Liver (tissue), 9 donors: ENCODE data around the gene VPS35L. TPM values are rescaled to one million over a fixed set of nuclear protein-coding genes. Genes with fewer than 3 reads are reported as not detected.

Source experiments
- DNase-seq: peaks from one replicate; pipeline ENCODE4 v3.0.0-alpha.2; 2017; ENCODE audit warnings: low spot score
- H3K27ac ChIP-seq, 2 donors: one replicate each; pipeline ENCODE4 v1.7.0; 2013; ENCODE audit warnings: inconsistent platforms in 2 of 2, low read length in 2 of 2, control low read depth in 1 of 2, low read depth in 1 of 2, mild to moderate bottlenecking in 1 of 2
- H3K27me3 ChIP-seq, 4 donors: one replicate each; pipeline versions ENCODE4 v1.6.1 to v1.7.0; 2013; ENCODE audit warnings: low read length in 3 of 4, inconsistent platforms in 1 of 4, mild to moderate bottlenecking in 1 of 4, moderate library complexity in 1 of 4; ENCODE audit not compliant: control insufficient read depth in 4 of 4, insufficient read depth in 4 of 4
- H3K36me3 ChIP-seq, 4 donors: one replicate each; pipeline versions ENCODE4 v1.6.1 to v1.7.0; 2013; ENCODE audit warnings: low read length in 3 of 4, mild to moderate bottlenecking in 3 of 4, low read depth in 1 of 4, moderate library complexity in 1 of 4; ENCODE audit not compliant: control insufficient read depth in 4 of 4, insufficient read depth in 3 of 4
- H3K4me1 ChIP-seq, 4 donors: one replicate each; pipeline versions ENCODE4 v1.6.1 to v1.7.0; 2013; ENCODE audit warnings: low read length in 3 of 4, mild to moderate bottlenecking in 3 of 4, moderate library complexity in 1 of 4; ENCODE audit not compliant: control insufficient read depth in 4 of 4, insufficient read depth in 4 of 4
- H3K4me3 ChIP-seq, 3 donors: one replicate each; pipeline versions ENCODE4 v1.6.1 to v1.7.0; 2013; ENCODE audit warnings: low read length in 3 of 3, control low read depth in 1 of 3, low read depth in 1 of 3, mild to moderate bottlenecking in 1 of 3
- H3K9ac ChIP-seq, 2 donors: one replicate each; pipeline ENCODE4 v1.7.0; 2013; ENCODE audit warnings: low read length in 2 of 2, mild to moderate bottlenecking in 2 of 2, moderate library complexity in 2 of 2, control low read depth in 1 of 2, low read depth in 1 of 2
- H3K9me3 ChIP-seq, 4 donors: one replicate each; pipeline versions ENCODE4 v1.6.1 to v1.7.0; 2013; ENCODE audit warnings: low read length in 3 of 4; ENCODE audit not compliant: control insufficient read depth in 4 of 4
- CTCF ChIP-seq: fragments of 150-350 bp; IDR thresholded peaks from 2 replicates; pipeline ENCODE4 v1.5.1; 2017; ENCODE audit warnings: improper control_type of control experiment, low read depth, low read length; ENCODE audit not compliant: missing input control
- EGR1 ChIP-seq, 2 donors: IDR thresholded peaks; 2 replicates each; pipeline ENCODE4 v1.6.1; 2016 to 2018; ENCODE audit warnings: antibody characterized with exemption in 2 of 2, low read depth in 2 of 2
- FOXA1 ChIP-seq: IDR thresholded peaks from 2 replicates; pipeline ENCODE4 v1.6.1; 2016; ENCODE audit warnings: antibody characterized with exemption
- FOXA2 ChIP-seq: IDR thresholded peaks from 2 replicates; pipeline ENCODE4 v1.6.1; 2016; ENCODE audit warnings: antibody characterized with exemption
- GABPA ChIP-seq, 2 donors: IDR thresholded peaks in 1 of 2; conservative IDR thresholded peaks in 1 of 2; 2 replicates each; pipeline ENCODE4 v1.6.1; 2016; ENCODE audit warnings: antibody characterized with exemption in 2 of 2, mild to moderate bottlenecking in 1 of 2, moderate library complexity in 1 of 2
- HNF4A ChIP-seq, 2 donors: conservative IDR thresholded peaks; 2 replicates each; pipeline ENCODE4 v1.6.1; 2016; ENCODE audit warnings: antibody characterized with exemption in 2 of 2, mild to moderate bottlenecking in 2 of 2
- HNF4G ChIP-seq: IDR thresholded peaks from 2 replicates; pipeline ENCODE4 v1.6.1; 2016; ENCODE audit warnings: antibody characterized with exemption
- JUND ChIP-seq, 2 donors: IDR thresholded peaks; 2 replicates each; pipeline ENCODE4 v1.6.1; 2016; ENCODE audit warnings: antibody characterized with exemption in 2 of 2
- MAX ChIP-seq: IDR thresholded peaks from 2 replicates; pipeline ENCODE4 v1.6.1; 2016; ENCODE audit warnings: antibody characterized with exemption
- NR2F2 ChIP-seq: IDR thresholded peaks from 2 replicates; pipeline ENCODE4 v1.6.1; 2016; ENCODE audit warnings: antibody characterized with exemption
- RAD21 ChIP-seq, 2 donors: IDR thresholded peaks; 2 replicates each; pipeline ENCODE4 v1.6.1; 2016; ENCODE audit warnings: antibody characterized with exemption in 2 of 2, mild to moderate bottlenecking in 2 of 2
- RXRA ChIP-seq, 2 donors: IDR thresholded peaks; 2 replicates each; pipeline ENCODE4 v1.6.1; 2017 to 2018; ENCODE audit warnings: antibody characterized with exemption in 2 of 2, mild to moderate bottlenecking in 1 of 2
- SP1 ChIP-seq: IDR thresholded peaks from 2 replicates; pipeline ENCODE4 v1.6.1; 2018; ENCODE audit warnings: antibody characterized with exemption, mild to moderate bottlenecking
- TAF1 ChIP-seq: conservative IDR thresholded peaks from 2 replicates; pipeline ENCODE4 v1.6.1; 2016; ENCODE audit warnings: antibody characterized with exemption, mild to moderate bottlenecking
- YY1 ChIP-seq: IDR thresholded peaks from 2 replicates; pipeline ENCODE4 v1.6.1; 2016; ENCODE audit warnings: antibody characterized with exemption, mild to moderate bottlenecking
- WGBS: extraction: QIAGEN DNeasy Blood & Tissue Kit; methylation state at CpG from one replicate; pipeline ENCODE4 v1.1.7; 2013; 5-methylcytosine and 5-hydroxymethylcytosine counted together
- polyA plus RNA-seq, 2 donors: library from polyadenylated mRNA; stranded (reverse) in 1 of 2; unstranded in 1 of 2; fragments of 200-250 nt in 1 of 2; fragments of >200 nt in 1 of 2; fragmentation: Nextera tagmentation in 1 of 2; extraction: Ambion mirVana in 1 of 2; gene quantifications; one replicate each; pipeline versions ENCODE4 v1.2.1 to v1.2.3, GENCODE V29; 2013 to 2015
- total RNA-seq, 2 donors: library from RNA; depleted of rRNA; stranded (reverse); fragments of >200 nt; gene quantifications; one replicate each; pipeline ENCODE4 v1.2.3, GENCODE V29; 2014
- TF ChIP-seq, protein P1 (sequence below): IDR thresholded peaks from 2 replicates; pipeline ENCODE4 v1.6.1; 2016; ENCODE audit warnings: antibody characterized with exemption
- TF ChIP-seq, protein P2 (sequence below): IDR thresholded peaks from 2 replicates; pipeline ENCODE4 v1.6.1; 2016; ENCODE audit warnings: antibody characterized with exemption
- donor health status: healthy.
- donor health status: healthy.
- donor health status: healthy.
- donor health status: healthy.
- donor health status: healthy.

Gene VPS35L
- total and polyA plus RNA-seq, 4 donors: 10.5 to 18.2 (median 15.1) TPM

- Histone ChIP-seq H3K4me1 (no peaks in the 10 kb centered on the region), H3K36me3 (peaks cover 7 to 28% (median 12%) of the 10 kb centered on the region in 4 donors), H3K27ac (no peak overlapping the region), H3K9ac (no peak overlapping the region), H3K4me3 (no peak overlapping the region), H3K9me3 (no peaks in the 10 kb centered on the region), H3K27me3 (no peaks in the 10 kb centered on the region)
- WGBS: 83% methylated on average over 23 of the region's 23 CpGs
- no peak for DNase-seq
- TF ChIP-seq EGR1 (IDR thresholded peaks at IDR 0.05; ENCODE audit: low read depth in 2 of 2) (no peak), HNF4G (no peak), RXRA (IDR thresholded peaks at IDR 0.05) (no peak), YY1 (no peak), MAX (no peak), FOXA2 (no peak)
These were observed 154.8 kb downstream of the VPS35L start for GRCh38 chr16:19710191-19710908.

DNA sequence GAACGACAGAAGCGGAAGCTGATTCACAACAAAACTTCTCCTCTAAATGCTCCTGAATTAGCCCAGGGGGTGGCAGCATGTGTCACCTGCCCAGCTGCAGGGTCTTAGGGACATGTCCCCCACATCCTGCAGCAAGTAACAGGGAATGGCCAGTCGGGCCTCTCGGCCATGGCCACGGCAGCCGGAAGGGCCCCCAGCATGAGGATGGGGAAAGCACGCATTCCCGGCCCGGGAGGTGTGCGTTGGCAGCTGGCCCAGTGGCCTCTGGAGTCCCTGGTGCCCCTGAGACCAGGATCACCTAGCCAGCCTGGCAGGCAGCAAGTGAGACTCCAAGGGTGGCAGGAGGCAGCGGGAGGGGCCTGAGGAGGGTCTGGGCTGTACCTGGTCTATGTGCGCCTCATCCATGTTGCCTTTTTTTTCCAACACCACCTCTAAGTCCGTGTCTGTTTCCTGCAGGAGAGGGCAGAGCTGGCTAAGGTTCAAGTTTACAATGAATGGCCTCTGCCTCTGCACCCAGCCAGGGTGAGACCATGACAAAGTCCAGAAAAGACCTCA lies 155.6 kb downstream of the VPS35L start:
- no peaks in the 10 kb centered on the region for H3K9me3 ChIP-seq
- no peak overlapping the region for H3K4me3 ChIP-seq
- peaks cover 4 to 21% (median 8%) of the 10 kb centered on the region in 4 donors for H3K36me3 ChIP-seq
- WGBS: 75% methylated on average over 13 of the region's 13 CpGs
- no peak for TF ChIP-seq NR2F2
- TF ChIP-seq CTCF: no peak
- TF ChIP-seq YY1: no peak
- no peak for TF ChIP-seq SP1
- TF ChIP-seq TAF1: no peak
- TF ChIP-seq FOXA1: no peak
- no peak for TF ChIP-seq HNF4A (conservative IDR thresholded peaks at IDR 0.05)
- TF ChIP-seq, protein P1, sequence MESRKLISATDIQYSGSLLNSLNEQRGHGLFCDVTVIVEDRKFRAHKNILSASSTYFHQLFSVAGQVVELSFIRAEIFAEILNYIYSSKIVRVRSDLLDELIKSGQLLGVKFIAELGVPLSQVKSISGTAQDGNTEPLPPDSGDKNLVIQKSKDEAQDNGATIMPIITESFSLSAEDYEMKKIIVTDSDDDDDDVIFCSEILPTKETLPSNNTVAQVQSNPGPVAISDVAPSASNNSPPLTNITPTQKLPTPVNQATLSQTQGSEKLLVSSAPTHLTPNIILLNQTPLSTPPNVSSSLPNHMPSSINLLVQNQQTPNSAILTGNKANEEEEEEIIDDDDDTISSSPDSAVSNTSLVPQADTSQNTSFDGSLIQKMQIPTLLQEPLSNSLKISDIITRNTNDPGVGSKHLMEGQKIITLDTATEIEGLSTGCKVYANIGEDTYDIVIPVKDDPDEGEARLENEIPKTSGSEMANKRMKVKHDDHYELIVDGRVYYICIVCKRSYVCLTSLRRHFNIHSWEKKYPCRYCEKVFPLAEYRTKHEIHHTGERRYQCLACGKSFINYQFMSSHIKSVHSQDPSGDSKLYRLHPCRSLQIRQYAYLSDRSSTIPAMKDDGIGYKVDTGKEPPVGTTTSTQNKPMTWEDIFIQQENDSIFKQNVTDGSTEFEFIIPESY: no peak
- no peak for TF ChIP-seq RXRA (IDR thresholded peaks at IDR 0.05)
- TF ChIP-seq RAD21 (IDR thresholded peaks at IDR 0.05): no peak
- no peak for TF ChIP-seq EGR1 (IDR thresholded peaks at IDR 0.05; ENCODE audit: low read depth in 2 of 2)
- no peak overlapping the region for H3K9ac ChIP-seq
- peaks cover 0 to under 1% (median 0%) of the 10 kb centered on the region in 4 donors for H3K4me1 ChIP-seq
- no peaks in the 10 kb centered on the region for H3K27me3 ChIP-seq
- peak; percentile 47 for DNase-seq
- H3K27ac ChIP-seq: no peak overlapping the region

- no peak for TF ChIP-seq RAD21 (IDR thresholded peaks at IDR 0.05)
- TF ChIP-seq TAF1: no peak
- no peak for TF ChIP-seq SP1
- TF ChIP-seq, protein P2, sequence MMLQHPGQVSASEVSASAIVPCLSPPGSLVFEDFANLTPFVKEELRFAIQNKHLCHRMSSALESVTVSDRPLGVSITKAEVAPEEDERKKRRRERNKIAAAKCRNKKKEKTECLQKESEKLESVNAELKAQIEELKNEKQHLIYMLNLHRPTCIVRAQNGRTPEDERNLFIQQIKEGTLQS: no peak
- no peak for TF ChIP-seq EGR1 (IDR thresholded peaks at IDR 0.05; ENCODE audit: low read depth in 2 of 2)
- TF ChIP-seq GABPA (IDR thresholded peaks at IDR 0.05 in 1 of 2, conservative IDR thresholded peaks at IDR 0.05 in 1 of 2): no peak
- TF ChIP-seq JUND (IDR thresholded peaks at IDR 0.05): no peak
- no peak for TF ChIP-seq NR2F2
- no peak for TF ChIP-seq HNF4A (conservative IDR thresholded peaks at IDR 0.05)
- no peak for TF ChIP-seq MAX
- DNase-seq: no peak
- no peaks in the 10 kb centered on the region for H3K9me3 ChIP-seq
- no peaks in the 10 kb centered on the region for H3K27me3 ChIP-seq
- H3K36me3 ChIP-seq: peaks cover 0 to 20% (median 8%) of the 10 kb centered on the region in 4 donors
- no peak overlapping the region for H3K9ac ChIP-seq
- no peak overlapping the region for H3K4me3 ChIP-seq
- 94% methylated on average over 12 of the region's 12 CpGs for WGBS
- no peak overlapping the region for H3K27ac ChIP-seq
- H3K4me1 ChIP-seq: peaks cover 0 to 4% (median 1%) of the 10 kb centered on the region in 4 donors
These were observed 156.1 kb downstream of the VPS35L start for GRCh38 chr16:19711643-19712042.
